GM18519 (cell line): Measurements from ENCODE around the gene FMO3.

ENCODE experiments used
- ATAC-seq: cut with Tn5 transposase; IDR thresholded peaks from one replicate; pipeline ENCODE4 v1.9.1; 2021; ENCODE audit warnings: mild to moderate bottlenecking, moderate library complexity; ENCODE audit not compliant: unreplicated experiment, low FRiP score

FMO3 gene

GRCh38 chr1:171090604-171091003 lies at the start of gene FMO3:
FMO3 (plus strand) TSS chr1:171090905; CDS start chr1:171092659, 1,754 bp downstream.
- ATAC-seq, result no peak

GRCh38 chr1:171048014-171048413 lies 42.7 kb upstream of the FMO3 start:
- ATAC-seq, result no peak

DNA sequence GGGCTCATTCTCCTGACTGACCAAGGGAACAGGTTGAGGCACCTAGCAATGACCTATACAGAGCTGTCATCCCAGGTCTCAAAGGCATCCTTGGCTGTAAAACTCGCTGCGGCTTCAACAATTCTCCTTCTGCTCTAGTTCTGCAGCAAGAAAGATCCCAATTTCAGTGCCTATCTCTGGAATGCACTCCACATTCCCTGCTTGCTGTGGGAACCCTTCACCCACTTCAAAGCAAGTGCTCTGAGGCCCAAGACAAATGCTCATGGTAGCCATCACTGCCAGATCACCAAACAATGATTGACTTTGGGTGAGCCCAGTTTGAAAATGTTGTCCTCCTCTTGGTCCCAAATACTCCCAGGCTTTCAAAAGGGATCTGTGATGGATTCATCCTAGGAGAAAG lies 37.7 kb upstream of the FMO3 start:
- ATAC-seq, result no peak

DNA sequence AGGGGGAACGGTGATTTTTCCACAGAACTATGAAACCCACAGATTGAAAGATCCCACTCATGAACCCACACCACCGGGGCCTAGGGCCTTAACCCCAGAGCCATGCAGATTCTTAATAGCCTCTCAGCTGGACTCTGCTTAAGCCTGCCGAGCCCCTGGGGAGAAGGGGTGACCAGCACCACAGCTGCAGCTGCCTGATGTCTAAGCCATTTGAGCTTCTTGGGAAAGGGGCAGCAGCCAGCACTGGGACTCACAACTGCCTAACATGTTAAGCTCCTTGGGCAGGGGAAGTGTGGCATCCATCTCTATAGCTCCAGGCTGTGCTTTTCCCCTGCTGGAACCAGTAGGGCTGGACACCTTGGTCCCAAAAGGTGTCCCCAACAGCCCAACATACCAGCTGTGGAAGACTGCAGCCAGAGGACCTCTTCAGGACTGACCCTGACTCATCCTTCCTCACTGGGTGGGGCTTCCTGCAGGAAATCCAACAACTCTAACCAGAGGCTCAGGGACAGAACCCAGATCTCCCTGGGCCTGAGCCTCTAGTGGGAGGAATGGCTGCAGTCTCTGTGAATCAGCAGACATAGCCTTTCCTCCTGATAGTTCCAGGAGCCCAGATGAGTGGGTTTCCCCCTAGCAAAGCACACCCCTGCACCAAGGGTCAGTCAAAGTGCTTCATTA lies 34.6 kb upstream of the FMO3 start:
- ATAC-seq, result no peak

- ATAC-seq, result no peak
Observed at GRCh38 chr1:171061425-171062143, 29.1 kb upstream of the FMO3 start.

DNA sequence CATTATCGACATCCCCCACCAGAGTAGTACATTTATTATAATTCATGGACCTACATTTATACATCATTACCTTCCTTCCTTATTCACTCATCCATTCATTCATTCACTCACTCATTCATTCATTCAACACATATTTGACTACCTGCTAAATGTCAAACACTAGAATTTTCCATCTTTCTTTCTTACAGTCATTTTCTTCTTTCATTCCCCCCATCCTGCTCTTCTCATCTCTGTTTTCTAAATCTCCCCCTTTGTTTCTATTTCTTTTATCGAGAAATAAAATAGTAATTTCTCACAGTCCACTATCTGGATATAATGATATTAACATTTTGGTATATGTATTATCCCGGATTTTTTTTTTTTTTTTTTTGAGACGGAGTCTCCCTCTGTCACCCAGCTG lies 27.8 kb upstream of the FMO3 start:
- ATAC-seq, result no peak

- no peak for ATAC-seq
Observed at GRCh38 chr1:171075041-171075440, 15.7 kb upstream of the FMO3 start.

DNA sequence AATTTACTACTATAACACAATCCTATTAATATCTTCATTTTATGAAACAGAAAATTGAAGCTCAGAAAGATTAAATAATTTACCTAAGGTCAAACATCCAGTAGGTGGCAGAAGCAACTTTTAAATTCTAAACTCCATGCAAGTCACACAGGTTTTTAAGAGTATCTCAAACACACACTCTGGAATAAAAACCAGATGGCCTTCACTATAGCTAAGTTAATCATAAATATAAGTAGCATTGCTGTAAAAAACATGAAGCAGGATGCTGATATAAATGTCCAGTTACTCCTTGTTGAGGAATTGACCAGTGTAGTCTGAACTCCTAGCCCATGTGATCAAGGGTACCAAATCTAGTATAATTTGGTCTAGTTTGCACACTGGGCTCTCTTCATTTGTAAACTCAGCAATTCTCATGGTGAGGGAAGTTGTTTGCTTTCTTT lies 9.4 kb upstream of the FMO3 start:
- no peak for ATAC-seq

DNA sequence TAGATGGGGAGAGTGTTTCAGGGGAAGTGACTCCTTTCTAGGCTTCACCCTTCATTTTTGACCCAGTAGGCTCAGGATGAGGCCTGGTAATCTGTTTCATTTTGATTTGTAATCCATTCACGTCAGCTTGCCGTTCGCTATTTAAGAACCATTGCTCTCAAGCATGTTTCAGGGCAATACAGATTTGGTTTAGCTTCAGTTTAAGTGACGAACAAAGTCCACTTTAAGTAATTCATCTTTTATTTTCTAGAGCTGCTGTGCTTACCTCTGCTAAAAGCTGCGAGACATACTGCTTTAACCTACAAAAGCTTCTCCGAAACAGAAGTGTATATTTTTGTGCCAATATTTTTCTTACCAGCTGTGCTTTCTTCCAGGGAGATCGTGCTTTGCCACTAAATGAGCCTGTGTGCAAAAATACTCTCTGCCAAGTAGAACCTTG lies 8.9 kb upstream of the FMO3 start:
- no peak for ATAC-seq

DNA sequence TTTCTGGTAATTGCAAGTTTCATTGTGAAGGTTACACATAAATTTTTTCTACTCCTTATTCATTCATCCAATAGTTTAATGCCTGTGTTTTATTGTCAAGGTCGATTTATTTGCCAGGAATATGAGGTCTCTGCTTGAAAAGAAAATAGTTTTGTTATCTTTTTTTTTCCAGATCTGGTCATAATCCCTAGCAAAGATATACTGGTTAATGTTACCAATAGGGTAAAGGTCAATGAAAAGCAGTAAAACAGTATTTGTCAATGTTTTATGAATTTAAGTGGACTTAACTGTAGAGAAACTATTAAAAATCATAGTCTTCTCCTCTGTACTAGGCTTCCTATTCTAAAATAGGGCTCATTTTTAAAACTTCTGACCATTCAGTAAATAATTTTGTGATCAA lies 8.1 kb upstream of the FMO3 start:
- ATAC-seq, result no peak

GRCh38 chr1:171083222-171083621 lies 7.5 kb upstream of the FMO3 start:
- no peak for ATAC-seq

DNA sequence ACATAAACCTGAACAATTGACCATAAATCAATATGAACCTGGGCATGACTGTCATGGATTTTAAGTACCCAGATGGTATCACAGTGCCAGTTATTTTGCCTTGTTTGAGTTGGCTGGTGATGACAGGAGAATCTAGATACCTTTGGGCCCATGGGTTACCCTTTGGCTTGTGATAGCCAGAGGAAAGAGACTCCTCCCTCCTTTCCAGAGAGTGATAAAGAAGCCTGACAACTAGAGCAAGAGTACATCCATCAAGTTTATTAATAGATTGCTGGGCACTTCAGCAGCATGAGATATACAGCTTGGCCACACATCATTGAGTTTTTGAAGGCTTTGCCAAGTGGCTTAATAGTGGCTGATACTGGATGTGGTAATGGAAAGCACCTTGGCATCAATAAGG lies 6.6 kb upstream of the FMO3 start:
- no peak for ATAC-seq

- no peak for ATAC-seq
Observed at GRCh38 chr1:171084870-171085269, 5.8 kb upstream of the FMO3 start.

GRCh38 chr1:171087896-171088295 lies 2.8 kb upstream of the FMO3 start:
- no peak for ATAC-seq

GRCh38 chr1:171103862-171104261 lies 13.2 kb downstream of the FMO3 start:
- ATAC-seq, result no peak

GRCh38 chr1:171107262-171107940 lies 16.7 kb downstream of the FMO3 start:
- no peak for ATAC-seq

DNA sequence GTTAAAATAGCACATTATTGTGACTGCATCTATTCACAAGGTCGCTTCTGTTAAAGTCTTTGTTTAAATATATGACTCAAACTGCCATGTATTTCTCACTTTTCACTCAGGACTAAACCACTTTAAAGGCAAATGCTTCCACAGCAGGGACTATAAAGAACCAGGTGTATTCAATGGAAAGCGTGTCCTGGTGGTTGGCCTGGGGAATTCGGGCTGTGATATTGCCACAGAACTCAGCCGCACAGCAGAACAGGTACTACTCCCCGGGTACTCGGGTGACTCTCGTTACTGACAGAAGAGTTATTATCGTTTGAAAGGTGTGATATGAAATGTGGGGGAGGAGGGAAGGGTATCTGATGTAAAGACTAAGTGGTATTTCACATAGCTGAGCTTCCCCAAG lies 17.3 kb downstream of the FMO3 start:
- ATAC-seq, result no peak

DNA sequence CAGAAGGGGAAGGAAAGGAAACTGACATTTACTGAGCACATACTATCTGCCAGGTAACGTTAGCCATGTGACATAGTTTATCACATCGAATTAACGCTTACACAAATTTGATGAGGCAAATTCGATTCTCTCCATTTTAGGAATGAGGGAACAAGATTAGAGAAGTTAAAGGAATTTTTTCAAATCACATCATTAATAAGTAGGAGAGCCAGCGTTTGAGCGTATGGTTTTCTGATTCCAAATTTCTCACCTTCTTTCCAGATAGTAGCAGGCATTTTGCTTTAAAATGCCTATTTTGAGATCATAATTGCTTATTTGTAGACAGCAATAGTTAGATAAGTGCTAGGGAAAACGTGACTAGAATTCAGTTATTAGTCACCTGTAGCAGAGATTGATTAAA lies 19.3 kb downstream of the FMO3 start:
- ATAC-seq, result no peak

DNA sequence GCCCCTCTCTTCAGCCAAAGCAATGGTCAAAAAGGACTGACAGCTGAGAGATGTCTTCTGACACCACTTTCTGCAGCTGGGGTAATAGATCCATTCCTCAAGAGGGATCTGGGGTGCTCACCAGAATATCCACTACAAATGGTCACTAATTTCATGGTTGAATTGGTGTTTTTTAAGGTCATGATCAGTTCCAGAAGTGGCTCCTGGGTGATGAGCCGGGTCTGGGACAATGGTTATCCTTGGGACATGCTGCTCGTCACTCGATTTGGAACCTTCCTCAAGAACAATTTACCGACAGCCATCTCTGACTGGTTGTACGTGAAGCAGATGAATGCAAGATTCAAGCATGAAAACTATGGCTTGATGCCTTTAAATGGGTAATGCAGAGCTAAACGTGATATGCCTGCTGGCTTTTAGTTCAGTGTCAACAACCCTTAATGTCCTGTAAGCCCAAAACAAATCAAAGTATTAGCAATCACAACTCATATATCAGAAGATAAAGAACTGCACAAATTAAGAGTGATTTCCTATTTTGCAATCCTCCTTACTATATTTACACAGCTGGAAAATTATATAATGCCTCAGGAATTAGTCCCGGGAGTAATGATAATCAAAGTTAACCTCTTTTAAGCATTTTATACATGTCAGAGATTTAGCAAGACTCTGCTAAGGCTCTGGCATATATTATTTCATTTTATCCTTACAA lies 20.1 kb downstream of the FMO3 start:
- ATAC-seq, result no peak

GRCh38 chr1:171112119-171112518 lies 21.4 kb downstream of the FMO3 start:
- no peak for ATAC-seq

GRCh38 chr1:171113382-171113781 lies 22.7 kb downstream of the FMO3 start:
- no peak for ATAC-seq
